HEK293T (cell line): ENCODE measurements around the gene IQGAP3.
"Not testable (repeated sequence)": the region's sequence is repeated elsewhere in the genome, so short reads cannot be mapped to it uniquely, and the experiment has no call there.

ENCODE experiments used
- BHLHE40 ChIP-seq: fragments of 450-650 bp; IDR thresholded peaks from 2 replicates; pipeline ENCODE4 v1.6.1; 2016; ENCODE audit warnings: mild to moderate bottlenecking, moderate library complexity, borderline replicate concordance
- CTBP1 ChIP-seq: fragments of 450-650 bp; IDR thresholded peaks from 2 replicates; pipeline ENCODE4 v1.6.1; 2016; ENCODE audit warnings: borderline replicate concordance
- ELF4 ChIP-seq: fragments of 450-650 bp; IDR thresholded peaks from 2 replicates; pipeline ENCODE4 v1.6.1; 2017; ENCODE audit warnings: antibody characterized with exemption
- FOXM1 ChIP-seq: fragments of 450-650 bp; IDR thresholded peaks from 2 replicates; pipeline ENCODE4 v1.6.1; 2017; ENCODE audit warnings: mild to moderate bottlenecking, borderline replicate concordance
- HDGF ChIP-seq: fragments of 450-650 bp; IDR thresholded peaks from 2 replicates; pipeline ENCODE4 v1.6.1; 2017; ENCODE audit warnings: antibody characterized with exemption, borderline replicate concordance
- PKNOX1 ChIP-seq: fragments of 450-650 bp; IDR thresholded peaks from 2 replicates; pipeline ENCODE4 v1.6.1; 2016

GRCh38 chr1:156607344-156607743 is 35.0 kb upstream of the IQGAP3 start:
- TF ChIP-seq PKNOX1, FOXM1, BHLHE40, HDGF, ELF4, CTBP1: not testable (repeated sequence)
